BLaER1 treated with 17β-estradiol and CSF1 and Interleukin-3, amounts not matched to agents 10 nM and 100 nM (cell line): ENCODE measurements around the gene POLA1.

Experiments
- H3K27ac ChIP-seq, 11 experiments: shearing (Covaris generic); formaldehyde crosslinking; 2 replicates each; pipeline ENCODE4 v1.8.1; 2022
- H3K27me3 ChIP-seq, 11 experiments: shearing (Covaris generic); formaldehyde crosslinking; 2 replicates each; pipeline ENCODE4 v1.8.1; 2022
- H3K36me3 ChIP-seq, 11 experiments: shearing (Covaris generic); formaldehyde crosslinking; 2 replicates each; pipeline ENCODE4 v1.8.1; 2022
- H3K4me1 ChIP-seq, 10 experiments: shearing (Covaris generic); formaldehyde crosslinking; 2 replicates each; pipeline ENCODE4 v1.8.1; 2022
- H3K4me2 ChIP-seq, 11 experiments: shearing (Covaris generic); formaldehyde crosslinking; 2 replicates each; pipeline ENCODE4 v1.8.1; 2022
- H3K4me3 ChIP-seq, 10 experiments: shearing (Covaris generic); formaldehyde crosslinking; 2 replicates each; pipeline ENCODE4 v1.8.1; 2022
- H3K9ac ChIP-seq, 11 experiments: shearing (Covaris generic); formaldehyde crosslinking; 2 replicates each; pipeline ENCODE4 v1.8.1; 2022
- H3K9me3 ChIP-seq, 11 experiments: shearing (Covaris generic); formaldehyde crosslinking; replicated peaks in 1 of 11; 2 replicates each; pipeline ENCODE4 v1.8.1; 2022
- H4K20me1 ChIP-seq, 11 experiments: shearing (Covaris generic); formaldehyde crosslinking; 2 replicates each; pipeline ENCODE4 v1.8.1; 2022
- Cebpa-rat ChIP-seq, 11 experiments: shearing (Covaris generic); IDR thresholded peaks; 2 replicates each; pipeline ENCODE4 v1.8.1; 2022

Gene POLA1

GRCh38 chrX:24879679-24880078 is 186.0 kb downstream of the POLA1 start:
- H3K4me2 ChIP-seq: no peak overlapping the region
- H3K9ac ChIP-seq: no peak overlapping the region
- H3K36me3 ChIP-seq: 0 out of 22 replicates have a peak, but pooled peaks cover 0 to 4% (median 0%) of the 10 kb centered on the region in 11 experiments
- H3K4me3 ChIP-seq: no peak overlapping the region
- no peaks in the 10 kb centered on the region for H3K9me3 ChIP-seq
- peaks cover 0 to 17% (median 0%) of the 10 kb centered on the region in 11 experiments; a peak in 4 of 22 replicates for H4K20me1 ChIP-seq
- H3K27me3 ChIP-seq: peaks cover 97 to 100% (median 100%) of the 10 kb centered on the region in 11 experiments
- no peaks in the 10 kb centered on the region for H3K4me1 ChIP-seq
- no peak overlapping the region for H3K27ac ChIP-seq
- TF ChIP-seq Cebpa-rat (IDR thresholded peaks at IDR 0.05): no peak

GRCh38 chrX:24886916-24887315 is 193.2 kb downstream of the POLA1 start:
- H3K4me1 ChIP-seq: no peaks in the 10 kb centered on the region
- peaks cover 0 to 4% (median 0%) of the 10 kb centered on the region in 11 experiments; a peak in 3 of 22 replicates for H4K20me1 ChIP-seq
- no peak overlapping the region for H3K4me2 ChIP-seq
- 0 out of 22 replicates have a peak, but pooled peaks cover 0 to 3% (median 0%) of the 10 kb centered on the region in 11 experiments for H3K9me3 ChIP-seq
- no peak for TF ChIP-seq Cebpa-rat (IDR thresholded peaks at IDR 0.05)
- no peak overlapping the region for H3K9ac ChIP-seq
- peaks cover 96 to 100% (median 100%) of the 10 kb centered on the region in 11 experiments for H3K27me3 ChIP-seq
- H3K36me3 ChIP-seq: peaks cover 8 to 59% (median 21%) of the 10 kb centered on the region in 11 experiments; a peak in 16 of 22 replicates
- H3K27ac ChIP-seq: no peak overlapping the region
- H3K4me3 ChIP-seq: no peak overlapping the region

DNA sequence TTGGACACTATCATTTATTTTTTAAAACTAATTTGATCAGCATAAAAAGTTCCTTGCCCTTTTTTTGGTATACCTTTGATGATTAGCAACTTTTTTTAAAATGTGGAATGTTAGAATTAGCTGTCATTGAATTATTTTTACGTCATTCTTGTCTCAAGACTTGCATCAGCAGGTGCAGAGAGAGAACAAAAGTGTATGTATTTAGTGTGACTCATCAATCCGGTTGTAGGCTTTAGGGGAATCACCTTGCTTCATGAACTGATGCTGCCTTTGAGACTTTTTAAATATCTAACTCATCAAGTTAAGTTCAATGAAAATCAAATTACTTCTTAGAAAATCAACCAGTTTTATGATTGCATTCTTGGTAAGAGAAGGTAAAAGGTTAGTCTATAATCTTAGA is 197.0 kb downstream of the POLA1 start:
- no peak overlapping the region for H3K27ac ChIP-seq
- TF ChIP-seq Cebpa-rat (IDR thresholded peaks at IDR 0.05): no peak
- H4K20me1 ChIP-seq: no peaks in the 10 kb centered on the region; a peak in 2 of 22 replicates
- no peak overlapping the region for H3K4me3 ChIP-seq
- peaks cover 8 to 84% (median 40%) of the 10 kb centered on the region in 11 experiments; a peak in 21 of 22 replicates for H3K36me3 ChIP-seq
- no peak overlapping the region for H3K9ac ChIP-seq
- H3K4me2 ChIP-seq: no peak overlapping the region
- H3K9me3 ChIP-seq: peaks cover 12 to 26% (median 20%) of the 10 kb centered on the region in 11 experiments
- H3K4me1 ChIP-seq: no peaks in the 10 kb centered on the region
- H3K27me3 ChIP-seq: peaks cover 98 to 100% (median 100%) of the 10 kb centered on the region in 11 experiments

DNA sequence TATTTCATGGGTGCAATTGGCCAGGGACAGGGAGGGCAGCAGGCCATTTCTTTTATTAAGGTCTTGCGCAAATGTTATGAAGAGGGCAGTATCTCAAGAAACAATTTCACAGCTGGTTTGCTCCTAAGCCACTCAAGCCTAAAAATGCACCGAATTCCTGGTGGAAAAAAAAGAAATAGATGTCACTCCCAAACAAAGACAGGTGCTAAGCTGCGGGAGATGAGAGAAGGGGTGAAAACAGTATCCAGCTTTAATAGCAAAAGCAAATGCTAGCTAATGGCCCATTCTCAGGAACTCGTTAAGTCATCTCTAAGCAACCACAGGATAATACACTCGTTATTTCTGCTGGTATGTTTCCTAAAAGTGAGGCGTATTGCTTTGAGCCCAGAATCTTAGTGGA is 205.7 kb downstream of the POLA1 start:
- Histone ChIP-seq H3K4me2 (no peak overlapping the region), H4K20me1 (peaks cover 0 to 7% (median 0%) of the 10 kb centered on the region in 11 experiments; a peak in 3 of 22 replicates), H3K36me3 (peaks cover 0 to 38% (median 12%) of the 10 kb centered on the region in 11 experiments; a peak in 12 of 22 replicates), H3K4me1 (peaks cover 0 to 9% (median 0%) of the 10 kb centered on the region in 10 experiments; a peak in 3 of 20 replicates), H3K9me3 (peaks cover 0 to 14% (median 2%) of the 10 kb centered on the region in 11 experiments; a peak in 8 of 22 replicates), H3K9ac (no peak overlapping the region), H3K27me3 (peaks cover 97 to 100% (median 100%) of the 10 kb centered on the region in 11 experiments), H3K4me3 (no peak overlapping the region), H3K27ac (no peak overlapping the region)
- no peak for TF ChIP-seq Cebpa-rat (IDR thresholded peaks at IDR 0.05)

- H3K27me3 ChIP-seq: peaks cover 96 to 99% (median 99%) of the 10 kb centered on the region in 11 experiments
- H3K4me1 ChIP-seq: peaks cover 0 to 9% (median 0%) of the 10 kb centered on the region in 10 experiments; a peak in 3 of 20 replicates
- H3K36me3 ChIP-seq: peaks cover 0 to 38% (median 12%) of the 10 kb centered on the region in 11 experiments; a peak in 12 of 22 replicates
- H4K20me1 ChIP-seq: peaks cover 0 to 7% (median 0%) of the 10 kb centered on the region in 11 experiments; a peak in 3 of 22 replicates
- H3K4me3 ChIP-seq: no peak overlapping the region
- no peak overlapping the region for H3K4me2 ChIP-seq
- no peak overlapping the region for H3K27ac ChIP-seq
- no peak for TF ChIP-seq Cebpa-rat (IDR thresholded peaks at IDR 0.05)
- H3K9ac ChIP-seq: no peak overlapping the region
- H3K9me3 ChIP-seq: peaks cover 0 to 7% (median 0%) of the 10 kb centered on the region in 11 experiments; a peak in 2 of 22 replicates
Measured at GRCh38 chrX:24900234-24900633, 206.5 kb downstream of the POLA1 start.

DNA sequence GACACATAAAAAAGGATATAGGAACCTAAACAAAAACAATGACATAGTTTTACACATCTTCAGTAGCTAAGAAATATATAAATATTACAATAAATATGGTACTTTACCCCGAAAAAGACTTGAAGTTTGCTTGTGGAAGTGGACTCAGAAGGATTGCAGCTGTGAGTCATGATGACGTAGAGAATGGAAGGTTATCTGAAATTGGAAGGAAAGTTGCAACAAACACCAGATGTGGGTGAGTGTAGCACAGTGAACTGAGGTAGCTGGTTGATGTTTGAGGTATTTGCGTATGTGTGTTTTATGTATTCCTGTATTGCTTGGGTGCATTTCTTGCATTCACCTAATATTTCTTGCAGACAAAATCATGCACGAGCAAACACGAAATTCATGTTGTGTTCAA is 209.1 kb downstream of the POLA1 start:
- H3K4me2 ChIP-seq: no peak overlapping the region
- H3K9ac ChIP-seq: no peak overlapping the region
- TF ChIP-seq Cebpa-rat (IDR thresholded peaks at IDR 0.05): no peak
- peaks cover 0 to 7% (median 0%) of the 10 kb centered on the region in 11 experiments; a peak in 2 of 22 replicates for H4K20me1 ChIP-seq
- H3K27ac ChIP-seq: no peak overlapping the region
- H3K4me3 ChIP-seq: no peak overlapping the region
- H3K4me1 ChIP-seq: peaks cover 0 to 9% (median 0%) of the 10 kb centered on the region in 10 experiments; a peak in 3 of 20 replicates
- peaks cover 0 to 33% (median 10%) of the 10 kb centered on the region in 11 experiments; a peak in 11 of 22 replicates for H3K36me3 ChIP-seq
- peaks cover 0 to 6% (median 0%) of the 10 kb centered on the region in 11 experiments; a peak in 1 of 22 replicates for H3K9me3 ChIP-seq
- peaks cover 91 to 99% (median 98%) of the 10 kb centered on the region in 11 experiments for H3K27me3 ChIP-seq

GRCh38 chrX:24918715-24919114 is 225.0 kb downstream of the POLA1 start:
- Histone ChIP-seq H3K4me2 (no peak overlapping the region), H3K4me3 (no peak overlapping the region), H3K36me3 (no peaks in the 10 kb centered on the region; a peak in 1 of 22 replicates), H4K20me1 (no peaks in the 10 kb centered on the region; a peak in 2 of 22 replicates), H3K9ac (no peak overlapping the region), H3K27me3 (peaks cover 94 to 100% (median 100%) of the 10 kb centered on the region in 11 experiments), H3K4me1 (no peaks in the 10 kb centered on the region), H3K27ac (no peak overlapping the region), H3K9me3 (no peaks in the 10 kb centered on the region)
- TF ChIP-seq Cebpa-rat (IDR thresholded peaks at IDR 0.05): no peak

DNA sequence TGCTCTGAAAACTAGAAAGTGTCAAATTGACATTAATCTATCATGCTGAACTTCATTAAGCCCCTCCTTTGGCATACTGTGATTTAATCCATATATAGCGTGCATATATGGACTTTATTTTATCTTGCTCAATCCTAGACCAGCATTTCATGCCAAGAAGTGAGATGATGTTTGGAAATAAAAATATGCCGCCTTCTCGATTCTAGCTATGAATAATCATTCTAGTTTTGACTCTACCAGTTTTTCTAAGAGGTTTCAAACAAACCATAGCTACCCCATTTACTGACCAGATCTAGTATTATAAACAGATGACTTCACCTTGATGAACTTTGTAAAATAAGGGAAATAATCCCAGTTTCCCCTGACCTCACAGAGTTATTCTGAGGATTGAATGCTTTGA is 227.1 kb downstream of the POLA1 start:
- no peak overlapping the region for H3K27ac ChIP-seq
- no peak overlapping the region for H3K4me2 ChIP-seq
- no peaks in the 10 kb centered on the region for H3K4me1 ChIP-seq
- H3K9ac ChIP-seq: no peak overlapping the region
- 0 out of 22 replicates have a peak, but pooled peaks cover 0 to 3% (median 0%) of the 10 kb centered on the region in 11 experiments for H3K9me3 ChIP-seq
- H3K27me3 ChIP-seq: peaks cover 94 to 100% (median 100%) of the 10 kb centered on the region in 11 experiments
- H3K36me3 ChIP-seq: peaks cover 0 to 7% (median 0%) of the 10 kb centered on the region in 11 experiments; a peak in 3 of 22 replicates
- H3K4me3 ChIP-seq: no peak overlapping the region
- no peaks in the 10 kb centered on the region; a peak in 2 of 22 replicates for H4K20me1 ChIP-seq
- TF ChIP-seq Cebpa-rat (IDR thresholded peaks at IDR 0.05): no peak

GRCh38 chrX:24925430-24925829 is 231.7 kb downstream of the POLA1 start:
- no peak overlapping the region for H3K4me2 ChIP-seq
- TF ChIP-seq Cebpa-rat (IDR thresholded peaks at IDR 0.05): no peak
- H3K4me1 ChIP-seq: no peaks in the 10 kb centered on the region
- H3K27ac ChIP-seq: no peak overlapping the region
- no peak overlapping the region for H3K9ac ChIP-seq
- peaks cover 97 to 100% (median 100%) of the 10 kb centered on the region in 11 experiments for H3K27me3 ChIP-seq
- H3K4me3 ChIP-seq: no peak overlapping the region
- peaks cover 0 to 14% (median 2%) of the 10 kb centered on the region in 11 experiments; a peak in 5 of 22 replicates for H3K36me3 ChIP-seq
- H4K20me1 ChIP-seq: peaks cover 0 to 10% (median 0%) of the 10 kb centered on the region in 11 experiments; a peak in 4 of 22 replicates
- H3K9me3 ChIP-seq: 0 out of 22 replicates have a peak, but pooled peaks cover 0 to 3% (median 0%) of the 10 kb centered on the region in 11 experiments
